HepG2 (cell line): ENCODE data around the gene LRRC51. TPM values are rescaled to one million over a fixed set of nuclear protein-coding genes. Genes with fewer than 3 reads are reported as not detected.

Experiments
- EP300 ChIP-seq, 3 experiments: sonication (generic) in 1 of 3; formaldehyde crosslinking in 1 of 3; IDR thresholded peaks; 2 replicates each; pipeline versions ENCODE4 v1.5.1 to v1.6.1; 2011 to 2020; ENCODE audit warnings: low read depth in 2 of 3, low read length in 2 of 3, borderline replicate concordance in 1 of 3, improper control_type of control experiment in 1 of 3, mild to moderate bottlenecking in 1 of 3, missing genetic modification reagents in 1 of 3, moderate library complexity in 1 of 3
- GATAD2A ChIP-seq: IDR thresholded peaks from 2 replicates; pipeline ENCODE4 v1.6.1; 2016
- GTF3A ChIP-seq: sonication (generic); formaldehyde crosslinking; conservative IDR thresholded peaks from 2 replicates; pipeline ENCODE4 v1.4.0; 2020; ENCODE audit warnings: mild to moderate bottlenecking, missing genetic modification reagents
- HNF4G ChIP-seq, 2 experiments: sonication (generic) in 1 of 2; formaldehyde crosslinking in 1 of 2; IDR thresholded peaks; 2 replicates each; pipeline versions ENCODE4 v1.4.0 to v1.6.1; 2011 to 2020; ENCODE audit warnings: borderline replicate concordance in 2 of 2, low read depth in 2 of 2, mild to moderate bottlenecking in 2 of 2, low read length in 1 of 2, missing genetic modification reagents in 1 of 2, moderate library complexity in 1 of 2
- HNRNPL ChIP-seq: fragments of 200-400 bp; formaldehyde crosslinking; IDR thresholded peaks from 2 replicates; pipeline ENCODE4 v1.6.1; 2017; ENCODE audit warnings: mild to moderate bottlenecking, low read depth, low read length
- POLR2AphosphoS2 ChIP-seq: IDR thresholded peaks from 2 replicates; pipeline ENCODE4 v1.6.1; 2011; ENCODE audit warnings: low read depth, low read length, improper control_type of control experiment
- PPARG ChIP-seq: conservative IDR thresholded peaks from 2 replicates; pipeline ENCODE4 v1.6.1; 2016; ENCODE audit warnings: missing biosample characterization, missing genetic modification reagents
- PREB ChIP-seq: sonication (generic); formaldehyde crosslinking; IDR thresholded peaks from 2 replicates; pipeline ENCODE4 v1.4.0; 2020; ENCODE audit warnings: missing genetic modification reagents
- REST ChIP-seq, 2 experiments: IDR thresholded peaks; 2 replicates each; pipeline ENCODE4 v1.6.1; 2011 to 2012; ENCODE audit warnings: low read length in 2 of 2, borderline replicate concordance in 1 of 2, low read depth in 1 of 2, mild to moderate bottlenecking in 1 of 2, moderate library complexity in 1 of 2
- SKIL ChIP-seq: sonication (generic); formaldehyde crosslinking; IDR thresholded peaks from 2 replicates; pipeline ENCODE4 v1.8.0; 2022; ENCODE audit warnings: missing genetic modification reagents, mild to moderate bottlenecking, moderate library complexity, borderline replicate concordance
- TFDP2 ChIP-seq: sonication (generic); formaldehyde crosslinking; IDR thresholded peaks from 2 replicates; pipeline ENCODE4 v1.4.0; 2020; ENCODE audit warnings: missing genetic modification reagents
- ZBTB1 ChIP-seq: sonication (generic); formaldehyde crosslinking; IDR thresholded peaks from 2 replicates; pipeline ENCODE4 v1.4.0; 2020; ENCODE audit warnings: missing genetic modification reagents, borderline replicate concordance
- ZFP90 ChIP-seq: sonication (generic); formaldehyde crosslinking; IDR thresholded peaks from 2 replicates; pipeline ENCODE4 v1.8.0; 2022; ENCODE audit warnings: missing genetic modification reagents, mild to moderate bottlenecking, inconsistent platforms, borderline replicate concordance
- ZNF101 ChIP-seq: sonication (generic); formaldehyde crosslinking; IDR thresholded peaks from 2 replicates; pipeline ENCODE4 v1.4.0; 2020; ENCODE audit warnings: mild to moderate bottlenecking, low read depth, missing genetic modification reagents, borderline replicate concordance
- ZNF362 ChIP-seq: sonication (generic); formaldehyde crosslinking; IDR thresholded peaks from 2 replicates; pipeline ENCODE4 v1.4.0; 2020; ENCODE audit warnings: missing genetic modification reagents, mild to moderate bottlenecking, borderline replicate concordance
- ZNF558 ChIP-seq: sonication (generic); formaldehyde crosslinking; IDR thresholded peaks from 2 replicates; pipeline ENCODE4 v1.9.0; 2022; ENCODE audit warnings: mild to moderate bottlenecking, missing genetic modification reagents, borderline replicate concordance
- ZSCAN29 ChIP-seq: sonication (generic); formaldehyde crosslinking; conservative IDR thresholded peaks from 2 replicates; pipeline ENCODE4 v1.4.0; 2020; ENCODE audit warnings: mild to moderate bottlenecking, missing genetic modification reagents
- polyA plus RNA-seq, 8 experiments: library from polyadenylated mRNA; depleted of rRNA in 3 of 8; stranded (reverse) in 7 of 8; unstranded in 1 of 8; fragments of >200 nt; fragmentation: Illumina TruSeq in 4 of 8; extraction: Trizol in 4 of 8; gene quantifications; 2 replicates each; pipeline versions ENCODE4 v1.2.1 to v1.2.3, GENCODE V29; 2011 to 2016; ENCODE audit warnings: low read depth in 4 of 8, missing spikeins in 1 of 8, mixed read lengths in 1 of 8; ENCODE audit not compliant: insufficient read depth in 1 of 8
- total RNA-seq, 5 experiments: library from RNA; depleted of rRNA; stranded (reverse); fragments of >200 nt; fragmentation: Illumina TruSeq; extraction: Trizol; gene quantifications; 2 replicates each; pipeline ENCODE4 v1.2.3, GENCODE V29; 2016; ENCODE audit warnings: low read depth in 1 of 5

The LRRC51 gene
- total and polyA plus RNA-seq, 2 of the 13 experiments (the other 11 are each of a cell fraction or from before 2014, with no cell fraction given): 5.3 to 6.0 TPM

GRCh38 chr11:72080326-72081183, at the start of gene LRRC51, which contains the start of gene NUMA1 (continued):
- TF ChIP-seq HNF4G (IDR thresholded peaks at IDR 0.05; ENCODE audit: borderline replicate concordance, low read depth, low read length): no peak
- no peak for TF ChIP-seq HNF4G (CRISPR knock-in tag; IDR thresholded peaks at IDR 0.05; ENCODE audit: borderline replicate concordance, low read depth)
- TF ChIP-seq ZFP90 (CRISPR knock-in tag): no peak
- TF ChIP-seq GTF3A (CRISPR knock-in tag): no peak
- TF ChIP-seq HNRNPL: 0 out of 2 replicates have a peak, but pooled peaks have one; percentile 51
- no peak for TF ChIP-seq SKIL
- no peak for TF ChIP-seq PPARG (CRISPR knock-in tag)
- no peak for TF ChIP-seq ZNF362 (CRISPR knock-in tag)
- 0 out of 4 replicates have a peak, but pooled peaks have one; percentile 8 to 20 for TF ChIP-seq EP300 (IDR thresholded peaks at IDR 0.05; ENCODE audit: low read depth in 2 of 2, low read length in 2 of 2)
- TF ChIP-seq EP300 (CRISPR knock-in tag; IDR thresholded peaks at IDR 0.05; ENCODE audit: borderline replicate concordance): no peak; the same call in 1 of the 2 replicates
- TF ChIP-seq ZSCAN29: no peak
- TF ChIP-seq ZNF558 (CRISPR knock-in tag): no peak
- no peak for TF ChIP-seq ZBTB1 (CRISPR knock-in tag)
- TF ChIP-seq ZNF101 (CRISPR knock-in tag): no peak
- no peak for TF ChIP-seq PREB (CRISPR knock-in tag)
- peak; percentile 97 for TF ChIP-seq TFDP2
- peak; percentile 34; the same call in 1 of the 2 replicates for TF ChIP-seq GATAD2A (CRISPR knock-in tag)
- no peak for TF ChIP-seq REST (IDR thresholded peaks at IDR 0.05; ENCODE audit: borderline replicate concordance in 1 of 2, low read depth in 1 of 2, low read length in 2 of 2)
- no peak for TF ChIP-seq POLR2AphosphoS2
